HG03354 (cell line): ENCODE results near the gene NDEL1.

ENCODE experiments used
- ATAC-seq: cut with Tn5 transposase; IDR thresholded peaks from one replicate; pipeline ENCODE4 v1.9.1; 2021; ENCODE audit warnings: mild to moderate bottlenecking; ENCODE audit not compliant: unreplicated experiment, poor library complexity, severe bottlenecking

Gene NDEL1

GRCh38 chr17:8413328-8413727 is 22.4 kb upstream of the NDEL1 start:
- ATAC-seq = no peak

- no peak for ATAC-seq
Observed at GRCh38 chr17:8413938-8414337, 21.7 kb upstream of the NDEL1 start.

- ATAC-seq = no peak
Observed at GRCh38 chr17:8417806-8418205, 17.9 kb upstream of the NDEL1 start.

- no peak for ATAC-seq
Observed at GRCh38 chr17:8418471-8418870, 17.2 kb upstream of the NDEL1 start.

- ATAC-seq = no peak
Observed at GRCh38 chr17:8419305-8419704, 16.4 kb upstream of the NDEL1 start.

- ATAC-seq = no peak
Observed at GRCh38 chr17:8420041-8420934, 15.4 kb upstream of the NDEL1 start.

- no peak for ATAC-seq
Observed at GRCh38 chr17:8421571-8421970, 14.1 kb upstream of the NDEL1 start.

- no peak for ATAC-seq
Observed at GRCh38 chr17:8426094-8426720, 9.5 kb upstream of the NDEL1 start.

GRCh38 chr17:8426802-8427201 is 8.9 kb upstream of the NDEL1 start:
- ATAC-seq = no peak

- no peak for ATAC-seq
Observed at GRCh38 chr17:8430966-8431365, 4.7 kb upstream of the NDEL1 start.

GRCh38 chr17:8436169-8436843 is 622 bp downstream of the NDEL1 start:
- peak; percentile 61 for ATAC-seq

GRCh38 chr17:8436844-8437171 is 1.1 kb downstream of the NDEL1 start:
- ATAC-seq = no peak

GRCh38 chr17:8438441-8438840 is 2.8 kb downstream of the NDEL1 start:
- ATAC-seq = no peak

GRCh38 chr17:8439681-8440080 is 4.0 kb downstream of the NDEL1 start:
- ATAC-seq = no peak

GRCh38 chr17:8441690-8442089 is 6.0 kb downstream of the NDEL1 start:
- no peak for ATAC-seq

- ATAC-seq = no peak
Observed at GRCh38 chr17:8442310-8442709, 6.6 kb downstream of the NDEL1 start.

GRCh38 chr17:8443756-8444155 is 8.1 kb downstream of the NDEL1 start:
- ATAC-seq = no peak

- no peak for ATAC-seq
Observed at GRCh38 chr17:8444494-8444893, 8.8 kb downstream of the NDEL1 start.

GRCh38 chr17:8445536-8445935 is 9.9 kb downstream of the NDEL1 start:
- no peak for ATAC-seq

- no peak for ATAC-seq
Observed at GRCh38 chr17:8447799-8448198, 12.1 kb downstream of the NDEL1 start.

GRCh38 chr17:8448310-8448709 is 12.6 kb downstream of the NDEL1 start:
- no peak for ATAC-seq
